Measurements from ENCODE around the gene CFAP61. TPM values are rescaled to one million over a fixed set of nuclear protein-coding genes. Genes with fewer than 3 reads are reported as not detected.
"Not testable (repeated sequence)": the region's sequence is repeated elsewhere in the genome, so short reads cannot be mapped to it uniquely, and the experiment has no call there.

Gene CFAP61
- total RNA-seq, 1 donor from 2014 or later = 2.6 TPM

DNA sequence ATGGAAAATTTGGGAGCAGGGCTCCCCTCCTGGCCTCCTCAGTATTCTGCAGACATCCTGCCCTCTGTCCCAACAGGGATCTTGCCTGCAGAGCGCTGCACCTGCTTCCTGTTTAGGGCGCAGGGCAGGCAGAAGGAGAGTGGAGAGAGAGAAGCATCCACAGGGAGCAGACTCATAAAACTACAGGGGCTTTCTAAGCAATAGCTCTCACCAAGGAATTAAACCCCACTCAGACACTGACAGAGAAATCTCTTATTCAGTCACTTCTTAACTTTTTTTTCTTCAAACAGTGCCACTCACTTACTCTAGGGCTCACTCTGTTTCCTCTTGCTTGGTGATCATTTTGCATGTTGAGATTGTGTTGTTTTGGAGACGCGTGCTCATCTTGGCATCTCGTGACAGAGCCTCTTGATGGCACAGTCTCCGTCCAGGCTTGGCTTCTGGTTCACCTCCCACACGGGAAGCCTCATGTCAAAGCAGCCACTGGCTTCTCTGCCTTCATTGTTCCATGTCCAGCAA, 162.5 kb downstream of the CFAP61 start:
- no peak for DNase-seq (ENCODE audit: low spot score, unreplicated experiment)
- Mint-ChIP-seq H3K4me1 (ENCODE audit: low read depth) (peaks cover 35% of the 10 kb centered on the region), H3K4me3 (ENCODE audit: low read depth) (no peak overlapping the region), H3K27me3 (peaks cover 5% of the 10 kb centered on the region), H3K27ac (no peak overlapping the region), H3K36me3 (ENCODE audit: insufficient read depth) (peaks cover 1% of the 10 kb centered on the region), H3K9me3 (ENCODE audit: low read depth) (peaks cover 10% of the 10 kb centered on the region)
- TF ChIP-seq, protein P1, sequence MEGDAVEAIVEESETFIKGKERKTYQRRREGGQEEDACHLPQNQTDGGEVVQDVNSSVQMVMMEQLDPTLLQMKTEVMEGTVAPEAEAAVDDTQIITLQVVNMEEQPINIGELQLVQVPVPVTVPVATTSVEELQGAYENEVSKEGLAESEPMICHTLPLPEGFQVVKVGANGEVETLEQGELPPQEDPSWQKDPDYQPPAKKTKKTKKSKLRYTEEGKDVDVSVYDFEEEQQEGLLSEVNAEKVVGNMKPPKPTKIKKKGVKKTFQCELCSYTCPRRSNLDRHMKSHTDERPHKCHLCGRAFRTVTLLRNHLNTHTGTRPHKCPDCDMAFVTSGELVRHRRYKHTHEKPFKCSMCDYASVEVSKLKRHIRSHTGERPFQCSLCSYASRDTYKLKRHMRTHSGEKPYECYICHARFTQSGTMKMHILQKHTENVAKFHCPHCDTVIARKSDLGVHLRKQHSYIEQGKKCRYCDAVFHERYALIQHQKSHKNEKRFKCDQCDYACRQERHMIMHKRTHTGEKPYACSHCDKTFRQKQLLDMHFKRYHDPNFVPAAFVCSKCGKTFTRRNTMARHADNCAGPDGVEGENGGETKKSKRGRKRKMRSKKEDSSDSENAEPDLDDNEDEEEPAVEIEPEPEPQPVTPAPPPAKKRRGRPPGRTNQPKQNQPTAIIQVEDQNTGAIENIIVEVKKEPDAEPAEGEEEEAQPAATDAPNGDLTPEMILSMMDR (IDR thresholded peaks at IDR 0.05; ENCODE audit: unreplicated experiment) = no peak

DNA sequence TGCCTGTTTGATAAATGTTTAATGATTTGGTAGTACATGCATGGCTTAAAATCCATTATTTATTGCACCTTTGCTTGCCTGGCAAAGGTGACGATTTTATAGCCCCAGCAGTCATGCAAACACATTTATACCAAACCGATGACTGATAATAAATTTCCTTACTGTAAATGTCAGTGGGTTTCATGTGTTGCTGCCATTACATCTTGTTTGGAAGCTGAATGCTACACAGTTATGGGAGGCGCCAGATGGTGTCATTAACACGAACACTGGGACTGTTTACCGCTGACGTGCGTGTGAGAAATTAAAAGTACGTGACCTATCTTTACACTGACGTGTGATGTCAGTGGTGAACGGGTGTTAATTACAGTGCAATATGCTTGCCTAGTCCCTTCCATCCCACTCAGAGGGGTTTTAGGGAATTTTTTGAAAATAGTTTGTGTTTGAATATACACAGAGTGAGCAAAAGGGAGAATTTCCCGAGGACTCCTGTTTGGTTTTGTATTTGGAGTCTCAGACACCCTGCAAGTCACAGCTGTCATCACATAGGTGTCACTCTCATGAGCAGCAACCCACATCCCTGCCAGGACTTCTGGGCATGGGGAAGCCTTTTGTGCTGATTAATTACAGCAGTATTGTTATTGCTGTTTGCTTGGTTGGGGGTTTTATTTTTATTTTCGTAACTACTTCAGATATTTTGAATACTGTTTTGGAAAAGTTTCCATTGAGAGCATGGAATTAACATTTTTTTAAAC, 163.8 kb downstream of the CFAP61 start:
- TF ChIP-seq, protein P1 (IDR thresholded peaks at IDR 0.05; ENCODE audit: unreplicated experiment) = no peak
- no peak for DNase-seq (ENCODE audit: low spot score, unreplicated experiment)
- H3K4me3 Mint-ChIP-seq (ENCODE audit: low read depth) = no peak overlapping the region
- H3K27ac Mint-ChIP-seq = no peak overlapping the region
- peaks cover 10% of the 10 kb centered on the region for H3K9me3 Mint-ChIP-seq (ENCODE audit: low read depth)
- H3K36me3 Mint-ChIP-seq (ENCODE audit: insufficient read depth) = peaks cover 1% of the 10 kb centered on the region
- H3K27me3 Mint-ChIP-seq = no peaks in the 10 kb centered on the region
- H3K4me1 Mint-ChIP-seq (ENCODE audit: low read depth) = peaks cover 34% of the 10 kb centered on the region

DNA sequence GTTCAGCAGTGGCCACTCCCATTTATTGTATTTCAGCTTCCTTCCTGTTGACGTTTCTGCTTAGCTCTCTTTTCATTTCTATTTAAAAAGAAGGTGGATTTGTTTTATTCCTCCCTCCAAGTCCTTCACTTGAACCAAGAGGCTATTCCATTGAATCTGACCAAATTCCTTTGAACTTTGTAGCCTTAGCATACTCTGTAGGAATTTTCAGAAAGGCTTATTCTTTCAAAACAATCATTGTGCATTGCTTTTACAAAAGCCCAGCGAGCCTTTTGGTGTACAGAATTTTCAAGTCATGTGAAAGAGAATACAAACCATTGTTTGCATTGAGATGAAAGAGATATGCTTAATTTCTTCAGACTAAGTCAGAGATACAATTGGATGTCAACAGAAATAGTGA, 164.6 kb downstream of the CFAP61 start:
- TF ChIP-seq, protein P1 (IDR thresholded peaks at IDR 0.05; ENCODE audit: unreplicated experiment) = no peak
- no peaks in the 10 kb centered on the region for H3K27me3 Mint-ChIP-seq
- H3K36me3 Mint-ChIP-seq (ENCODE audit: insufficient read depth) = peaks cover 1% of the 10 kb centered on the region
- DNase-seq (ENCODE audit: low spot score, unreplicated experiment) = no peak
- H3K4me3 Mint-ChIP-seq (ENCODE audit: low read depth) = no peak overlapping the region
- H3K4me1 Mint-ChIP-seq (ENCODE audit: low read depth) = peaks cover 29% of the 10 kb centered on the region
- H3K27ac Mint-ChIP-seq = peak overlapping the region; percentile 8
- peaks cover 10% of the 10 kb centered on the region for H3K9me3 Mint-ChIP-seq (ENCODE audit: low read depth)

DNA sequence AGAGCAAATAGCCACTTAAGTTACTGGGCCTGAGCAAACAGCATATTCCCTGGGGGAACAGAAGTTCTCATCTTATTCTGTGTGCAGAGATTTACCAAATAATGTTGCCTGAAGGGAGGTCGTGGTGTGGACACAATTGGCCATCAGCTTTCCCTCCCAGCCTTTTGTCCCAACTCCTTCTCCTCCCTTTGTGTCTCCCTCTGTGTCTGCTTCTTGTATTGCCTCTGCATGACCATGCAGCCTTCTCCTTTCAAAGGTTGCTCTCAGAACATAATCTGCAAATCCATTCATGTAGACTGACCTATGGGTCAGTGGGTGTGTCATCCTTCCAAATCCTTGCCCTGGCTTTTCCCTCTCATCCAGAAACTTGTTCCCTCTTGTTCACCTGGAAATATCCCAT, 165.3 kb downstream of the CFAP61 start:
- no peak overlapping the region for H3K27ac Mint-ChIP-seq
- TF ChIP-seq, protein P1 (IDR thresholded peaks at IDR 0.05; ENCODE audit: unreplicated experiment) = no peak
- no peak for DNase-seq (ENCODE audit: low spot score, unreplicated experiment)
- H3K4me1 Mint-ChIP-seq (ENCODE audit: low read depth) = peaks cover 24% of the 10 kb centered on the region
- H3K4me3 Mint-ChIP-seq (ENCODE audit: low read depth) = no peak overlapping the region
- H3K9me3 Mint-ChIP-seq (ENCODE audit: low read depth) = peaks cover 10% of the 10 kb centered on the region
- peaks cover 1% of the 10 kb centered on the region for H3K36me3 Mint-ChIP-seq (ENCODE audit: insufficient read depth)
- no peaks in the 10 kb centered on the region for H3K27me3 Mint-ChIP-seq

DNA sequence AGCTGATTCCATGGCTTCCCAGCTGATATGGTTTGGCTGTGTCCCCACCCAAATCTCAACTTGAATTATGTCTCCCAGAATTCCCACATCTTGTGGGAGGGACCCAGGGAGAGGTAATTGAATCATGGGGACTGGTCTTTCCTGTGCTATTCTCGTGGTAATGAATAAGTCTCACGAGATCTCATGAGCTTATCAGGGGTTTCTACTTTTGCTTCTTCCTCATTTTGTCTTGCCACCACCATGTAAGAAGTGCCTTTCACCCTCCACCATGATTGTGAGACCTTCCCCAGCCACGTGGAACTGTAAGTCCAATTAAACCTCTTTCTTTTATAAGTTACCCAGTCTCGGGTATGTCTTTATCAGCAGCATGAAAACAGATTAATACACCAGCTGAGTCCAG, 165.8 kb downstream of the CFAP61 start:
- Mint-ChIP-seq H3K4me1 (ENCODE audit: low read depth) (peaks cover 24% of the 10 kb centered on the region), H3K9me3 (ENCODE audit: low read depth) (peaks cover 10% of the 10 kb centered on the region)
- H3K27ac Mint-ChIP-seq; H3K36me3 Mint-ChIP-seq (ENCODE audit: insufficient read depth); DNase-seq (ENCODE audit: low spot score, unreplicated experiment); H3K4me3 Mint-ChIP-seq (ENCODE audit: low read depth); H3K27me3 Mint-ChIP-seq: not testable (repeated sequence)

DNA sequence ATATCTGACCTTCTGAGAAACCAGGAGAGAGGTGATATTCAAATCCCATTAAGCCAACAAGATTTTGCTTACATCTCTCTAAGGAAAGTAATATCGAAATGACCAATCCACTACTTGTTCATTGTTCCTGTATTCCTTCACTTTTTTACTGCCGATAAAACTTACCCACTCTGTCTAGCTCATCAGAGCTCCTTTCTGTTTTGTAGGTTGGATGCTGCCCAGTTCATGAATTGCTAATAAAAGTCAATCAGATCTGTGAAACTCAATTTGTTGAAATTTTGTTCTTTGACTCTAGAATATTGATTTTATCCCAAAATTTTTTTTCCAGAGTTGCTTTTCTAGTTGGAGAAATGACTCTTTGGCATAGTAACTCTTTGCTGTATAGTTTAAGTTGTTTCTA, 166.7 kb downstream of the CFAP61 start:
- TF ChIP-seq, protein P1 (IDR thresholded peaks at IDR 0.05; ENCODE audit: unreplicated experiment) = no peak
- Mint-ChIP-seq H3K4me1 (ENCODE audit: low read depth) (peaks cover 21% of the 10 kb centered on the region), H3K27me3 (no peaks in the 10 kb centered on the region), H3K36me3 (ENCODE audit: insufficient read depth) (peaks cover 1% of the 10 kb centered on the region), H3K27ac (no peak overlapping the region), H3K4me3 (ENCODE audit: low read depth) (no peak overlapping the region), H3K9me3 (ENCODE audit: low read depth) (peaks cover 10% of the 10 kb centered on the region)
- no peak for DNase-seq (ENCODE audit: low spot score, unreplicated experiment)

Measured in progenitor cell of endocrine pancreas (in vitro differentiated cells).